Heart left ventricle (tissue), 13 donors: ENCODE data around the gene ZNF516.

Experiments
- CTCF ChIP-seq, 12 donors: fragments of 200-600 bp; sonication (generic) in 4 of 12; IDR thresholded peaks; one replicate each; pipeline versions ENCODE4 v1.5.0 to v1.8.0; 2018 to 2022; ENCODE audit warnings: antibody characterized with exemption in 12 of 12, mild to moderate bottlenecking in 5 of 12
- POLR2A ChIP-seq, 2 donors: fragments of 450-650 bp; IDR thresholded peaks; one replicate each; pipeline ENCODE4 v1.6.1; 2017; ENCODE audit warnings: antibody characterized with exemption in 2 of 2, mild to moderate bottlenecking in 2 of 2, moderate library complexity in 2 of 2
- donor health status: ischemic (EF 13 %, LVEDD 7.1; RV severe dilation, severe dysfunction).
- donor health status: DM: no; HTN: yes; CAD: no.
- donor health status: DM: no; HTN: no; CAD: no.
- donor health status: ischemic (EF 25% LVEDD 6.9; RV normal size, moderate dysfunction).
- donor health status: ischemic (EF 25% LVEDD 5.7; RV mildly dilated, moderate dysfunction).
- donor health status: ischemic (EF 35%, LVEDD 5.7; RV mildly dilated, moderate dysfunction).
- donor health status: nonischemic (EF 11% LVEDD 7.7; RV severe dilation, severe dysfunction).
- donor health status: DM: yes; HTN: yes; CAD: no.
- donor health status: PGD.
- donor health status: ischemic (EF 29% LVEDD 5.4; RV normal size, mild dysfunction).
- donor health status: nonischemic (EF 23%, LVEDD 6.1; RV moderate dilation, normal function).

DNA sequence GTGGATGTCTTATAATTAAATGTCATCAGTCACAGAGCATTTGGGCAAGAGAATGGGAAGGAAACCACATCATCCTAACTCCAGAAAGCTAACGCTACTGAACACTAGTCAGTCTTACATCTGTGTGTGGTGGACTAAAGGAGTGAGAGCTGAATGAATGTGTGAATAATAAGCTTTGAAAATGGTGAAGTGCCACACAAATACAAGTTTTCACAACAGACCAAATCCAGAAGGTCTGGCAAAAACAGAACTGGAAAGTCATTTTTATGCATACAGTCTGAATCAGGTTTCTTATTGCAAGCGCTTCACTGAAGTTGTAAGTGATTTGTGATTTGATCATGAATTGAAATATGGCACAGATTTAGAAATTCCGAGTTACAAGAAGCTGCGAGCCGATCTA is 175.7 kb downstream of the ZNF516 start:
- TF ChIP-seq POLR2A (IDR thresholded peaks at IDR 0.05) = no peak
- TF ChIP-seq CTCF (IDR thresholded peaks at IDR 0.05) = no peak
